ENCODE results near the gene PIGV. TPM values are rescaled to one million over a fixed set of nuclear protein-coding genes. Genes with fewer than 3 reads are reported as not detected.

The PIGV gene
- total RNA-seq = 10 to 100 TPM; 16.4 to 16.9 TPM

DNA sequence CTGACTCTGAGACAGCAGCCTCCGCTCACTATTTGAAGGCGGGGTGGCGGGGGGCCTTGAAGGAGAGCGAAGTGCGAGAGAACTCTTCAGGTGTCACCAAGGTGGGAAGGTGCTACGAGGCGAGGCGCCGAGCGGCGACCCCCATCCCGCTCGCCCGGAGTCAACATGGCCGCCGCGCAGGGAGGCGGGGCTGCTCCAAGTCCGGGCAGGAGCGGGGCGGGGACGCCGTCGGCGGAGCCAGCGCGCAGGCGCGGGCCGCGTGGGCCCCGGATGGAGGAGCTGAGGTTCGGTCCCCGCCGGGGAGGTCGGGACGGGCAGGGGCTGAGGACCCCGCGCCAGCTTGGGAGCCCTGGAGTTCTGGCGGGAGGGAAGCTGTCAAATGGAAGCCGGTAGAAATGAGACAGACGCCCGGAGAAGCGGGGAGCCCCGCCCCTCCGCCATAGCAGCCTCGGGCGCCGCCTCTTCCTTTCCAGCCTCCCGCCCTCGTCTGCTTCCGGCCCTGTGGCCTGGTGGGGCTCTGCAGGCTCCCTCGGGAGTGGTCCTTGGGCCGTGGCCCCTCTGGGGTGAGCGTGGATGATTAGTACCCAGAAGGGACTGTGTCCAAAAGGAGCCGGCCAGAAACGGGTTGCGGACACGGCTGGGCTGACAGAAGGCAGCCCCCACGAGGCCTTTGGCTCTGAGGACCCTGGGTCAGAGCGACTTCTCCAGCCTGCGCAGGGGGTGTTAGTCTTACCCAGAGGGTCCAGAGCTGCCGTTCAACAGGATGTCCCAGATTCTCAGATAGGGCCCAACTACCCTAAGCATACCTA lies at the start of gene PIGV:
PIGV (plus strand) TSS at position 245 of the 809 bp plus-strand sequence. CDS start 2,866 bp downstream, outside the sequence.
- H3K27me3 Mint-ChIP-seq = no peaks in the 10 kb centered on the region
- POLR2A ChIA-PET = interaction anchor here (0.6 to 1.4 kb wide), 7 partner anchors 43 to 173 kb away, joined by 3 to 11 read pairs (median 3); no protein-coding TSS in a partner anchor
- peak within 1 kb of the TSS; percentile 99 for H3K27ac Mint-ChIP-seq

DNA sequence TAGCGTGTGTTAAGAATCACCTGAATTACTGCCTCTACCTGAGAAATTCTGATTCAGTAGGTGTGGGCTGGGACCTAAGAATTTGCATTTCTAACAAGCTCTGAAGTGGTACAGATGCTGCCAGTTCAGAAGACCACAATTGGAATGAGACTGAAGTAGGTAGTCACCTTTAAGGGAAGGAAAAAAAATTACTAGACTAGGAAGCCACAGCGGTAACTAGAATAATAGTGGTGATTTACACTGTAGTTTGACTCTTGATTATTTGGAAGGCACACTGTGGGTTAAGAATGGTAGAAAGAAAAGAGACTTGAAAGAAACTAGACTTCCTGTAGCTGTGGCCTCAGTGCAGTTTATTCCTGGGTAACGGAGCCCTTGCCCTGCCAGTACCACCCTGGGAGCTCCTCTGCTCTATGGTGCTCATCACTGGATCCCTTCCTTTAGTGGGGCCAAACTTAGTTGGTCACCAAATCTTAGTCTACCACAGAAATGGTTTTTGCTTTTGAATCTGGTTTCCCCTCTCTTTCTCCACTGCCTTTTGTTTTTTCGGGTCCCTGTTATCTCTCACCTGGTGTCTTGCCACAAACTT lies 48.3 kb upstream of the PIGV start:
- Mint-ChIP-seq H3K36me3 (ENCODE audit: low read depth) (peaks cover 66% of the 10 kb centered on the region), H3K4me1 (peaks cover 79% of the 10 kb centered on the region), H3K9me3 (no peaks in the 10 kb centered on the region)

More for the DNA sequence above, at the start of gene PIGV:
- Mint-ChIP-seq H3K4me1 (peaks cover 69% of the 10 kb centered on the region), H3K36me3 (ENCODE audit: low read depth) (peaks cover 15% of the 10 kb centered on the region), H3K4me3 (peak within 1 kb of the TSS; percentile 86), H3K9me3 (no peaks in the 10 kb centered on the region)
- DNase-seq = peak; percentile 86
- CTCF ChIA-PET = interaction anchor here (0.6 to 4.5 kb wide), 27 partner anchors 9 to 702 kb away, joined by 3 to 39 read pairs (median 4); no protein-coding TSS in a partner anchor

DNA sequence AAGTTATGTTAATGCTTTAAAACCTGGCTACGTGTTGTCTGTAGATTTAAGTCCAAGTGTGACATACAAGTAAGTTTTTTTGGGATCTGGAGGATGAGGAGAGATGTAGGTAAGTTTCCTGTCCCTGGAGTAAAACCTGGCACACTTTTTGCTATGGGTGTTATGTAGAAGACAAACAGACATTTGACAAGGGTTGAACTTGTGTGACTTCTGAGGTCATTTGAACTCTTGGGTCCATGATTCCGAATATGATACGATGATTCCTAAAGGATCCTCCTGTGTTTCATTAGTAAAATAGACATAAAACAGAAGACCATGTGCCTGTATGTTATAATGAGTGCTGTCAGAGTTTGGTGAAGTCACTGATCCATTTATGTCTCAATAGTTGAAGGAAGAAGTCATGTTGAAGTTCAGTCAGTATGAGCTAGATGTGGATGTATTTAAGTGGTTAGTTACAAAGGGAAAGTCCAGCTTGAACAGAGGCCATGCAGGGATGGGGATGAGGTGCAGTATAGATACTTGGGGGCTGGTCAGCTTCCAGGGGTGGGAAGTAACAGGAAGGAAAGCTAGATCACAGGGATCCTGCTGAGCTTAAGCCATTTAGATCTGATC lies 47.6 kb upstream of the PIGV start:
- Mint-ChIP-seq H3K4me3 (no peak overlapping the region), H3K9me3 (no peaks in the 10 kb centered on the region), H3K27ac (peak overlapping the region; percentile 83), H3K4me1 (peaks cover 81% of the 10 kb centered on the region), H3K27me3 (no peaks in the 10 kb centered on the region), H3K36me3 (ENCODE audit: low read depth) (peaks cover 68% of the 10 kb centered on the region)
- DNase-seq = no peak
- POLR2A ChIA-PET = no interaction called here
- CTCF ChIA-PET = interaction anchor here (0.9 to 3.0 kb wide), 3 partner anchors 11 to 49 kb away, joined by 3 to 12 read pairs (median 3); no protein-coding TSS in a partner anchor

More for the DNA sequence above, 48.3 kb upstream of the PIGV start:
- peak; percentile 19 for DNase-seq
- peak overlapping the region; percentile 83 for H3K27ac Mint-ChIP-seq
- H3K4me3 Mint-ChIP-seq = peak overlapping the region; percentile 31
- ChIA-PET POLR2A (interaction anchor here (0.8 kb wide), 1 partner anchor 46 kb away, joined by 6 read pairs; no protein-coding TSS in a partner anchor), CTCF (interaction anchor here (0.9 to 3.0 kb wide), 2 partner anchors 11 to 34 kb away, joined by 3 to 12 read pairs; no protein-coding TSS in a partner anchor)
- H3K27me3 Mint-ChIP-seq = no peaks in the 10 kb centered on the region

DNA sequence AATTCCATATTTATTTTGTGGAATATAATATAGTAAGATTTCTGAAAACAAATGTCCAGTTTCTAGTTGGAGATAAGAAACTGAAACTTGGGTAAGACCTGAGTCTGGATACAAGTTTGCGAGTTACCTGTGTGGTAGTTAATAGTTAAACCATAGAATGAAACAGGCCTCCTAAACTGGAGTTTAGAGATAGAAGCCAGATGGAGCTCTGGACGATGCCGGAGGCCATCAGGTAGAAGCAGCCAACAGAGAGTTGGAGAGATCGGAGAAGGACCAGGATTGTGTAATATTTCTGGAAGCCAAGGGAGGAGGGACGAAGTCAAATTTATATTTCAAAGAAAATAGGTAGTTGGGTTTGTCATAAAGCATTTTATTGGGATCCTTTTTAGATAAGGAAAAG lies 46.8 kb upstream of the PIGV start:
- peaks cover 80% of the 10 kb centered on the region for H3K4me1 Mint-ChIP-seq
- peaks cover 68% of the 10 kb centered on the region for H3K36me3 Mint-ChIP-seq (ENCODE audit: low read depth)
- ChIA-PET CTCF (interaction anchor here (1.0 to 3.0 kb wide), 2 partner anchors 12 to 50 kb away, joined by 3 to 12 read pairs; no protein-coding TSS in a partner anchor), POLR2A (interaction anchor here (0.6 kb wide), 1 partner anchor 47 kb away, joined by 3 read pairs; the partner anchor contains the start of gene PIGV)
- H3K4me3 Mint-ChIP-seq = no peak overlapping the region
- H3K27ac Mint-ChIP-seq = no peak overlapping the region
- DNase-seq = no peak
- H3K27me3 Mint-ChIP-seq = no peaks in the 10 kb centered on the region
- no peaks in the 10 kb centered on the region for H3K9me3 Mint-ChIP-seq

DNA sequence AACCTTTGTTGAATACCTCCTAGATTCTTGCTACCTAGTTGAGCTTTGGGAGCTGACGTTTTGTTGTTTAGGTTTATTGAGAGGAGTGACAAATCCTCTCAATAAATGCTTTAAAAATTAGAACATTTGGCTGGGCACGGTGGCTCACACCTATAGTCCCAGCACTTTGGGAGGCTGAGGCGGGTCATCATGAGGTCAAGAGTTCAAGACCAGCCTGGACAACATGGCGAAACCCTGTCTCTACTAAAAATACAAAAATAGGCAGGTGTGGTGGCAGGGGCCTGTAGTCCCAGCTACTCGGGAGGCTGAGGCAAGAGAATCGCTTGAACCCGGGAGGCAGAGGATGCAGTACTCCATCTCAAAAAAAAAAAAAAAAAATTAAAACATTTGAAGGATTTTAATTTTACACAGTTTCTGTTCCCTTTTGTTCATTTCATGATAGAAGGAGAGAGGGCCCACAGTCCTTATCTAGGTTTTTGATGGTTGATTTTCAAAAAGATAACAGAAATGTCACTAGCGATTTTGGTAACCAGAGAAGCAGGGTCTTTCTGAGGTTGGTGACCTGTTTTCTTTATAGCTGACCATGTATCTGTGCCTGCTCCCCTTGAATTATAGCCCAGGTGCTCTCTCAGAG lies 44.2 kb upstream of the PIGV start:
- H3K27ac Mint-ChIP-seq = peak overlapping the region; percentile 92
- CTCF ChIA-PET = interaction anchor here (0.7 to 3.4 kb wide), 14 partner anchors 15 to 202 kb away, joined by 3 to 26 read pairs (median 4); partner anchors contain the start of gene PIGV
- no peaks in the 10 kb centered on the region for H3K9me3 Mint-ChIP-seq
- peak overlapping the region; percentile 65 for H3K4me3 Mint-ChIP-seq
- peaks cover 84% of the 10 kb centered on the region for H3K36me3 Mint-ChIP-seq (ENCODE audit: low read depth)
- peaks cover 89% of the 10 kb centered on the region for H3K4me1 Mint-ChIP-seq
- H3K27me3 Mint-ChIP-seq = no peaks in the 10 kb centered on the region
- POLR2A ChIA-PET = no interaction called here
- no peak for DNase-seq

DNA sequence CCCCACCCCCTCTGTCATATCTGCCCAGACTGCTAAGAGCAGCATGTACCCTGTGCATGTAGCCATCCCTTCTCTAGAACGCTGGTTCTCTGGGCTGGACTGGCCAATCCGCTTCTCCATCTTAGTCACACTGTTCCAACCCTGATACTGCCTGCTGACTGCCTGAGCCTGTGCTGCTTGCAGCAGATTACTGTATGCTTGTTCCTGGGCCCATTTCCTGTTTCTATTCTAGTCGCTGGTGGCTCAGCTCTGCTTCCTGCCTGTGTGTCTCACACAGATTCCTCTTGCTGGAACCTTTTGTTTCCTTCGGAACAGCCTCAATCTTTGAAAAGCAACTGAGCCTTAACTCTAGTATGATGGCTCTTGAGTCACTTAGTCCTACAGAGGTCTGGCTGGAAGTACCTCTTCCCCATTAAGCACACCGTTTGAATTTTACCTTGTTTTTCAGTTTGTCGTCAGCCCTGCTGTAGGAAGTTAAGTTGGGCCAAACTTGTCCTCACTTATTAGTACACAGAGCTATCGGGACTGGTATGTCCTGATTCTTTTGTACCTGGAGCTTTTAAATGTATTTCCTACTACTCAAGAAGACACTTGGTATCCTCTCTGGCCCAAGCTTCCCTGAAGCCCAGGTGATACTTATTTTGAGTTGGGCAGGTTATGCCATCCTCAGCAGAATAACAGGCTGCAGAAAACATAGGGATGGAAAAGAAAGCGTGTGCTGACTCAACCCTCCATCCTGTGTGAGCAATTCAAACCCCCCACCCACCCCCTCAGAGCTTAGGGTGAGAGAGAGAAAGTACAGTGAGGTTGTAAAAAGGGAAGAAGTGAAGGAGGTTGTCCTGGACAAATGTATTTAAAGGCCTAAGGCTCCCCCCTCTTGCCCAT lies 43.4 kb upstream of the PIGV start:
- POLR2A ChIA-PET = interaction anchor here (0.6 to 0.7 kb wide), 2 partner anchors 36 to 44 kb away, joined by 3 read pairs; no protein-coding TSS in a partner anchor
- Mint-ChIP-seq H3K4me3 (peak overlapping the region; percentile 65), H3K27me3 (no peaks in the 10 kb centered on the region), H3K9me3 (no peaks in the 10 kb centered on the region), H3K36me3 (ENCODE audit: low read depth) (peaks cover 85% of the 10 kb centered on the region), H3K27ac (peak overlapping the region; percentile 92), H3K4me1 (peaks cover 84% of the 10 kb centered on the region)
- CTCF ChIA-PET = interaction anchor here (0.6 to 3.4 kb wide), 15 partner anchors 9 to 202 kb away, joined by 3 to 26 read pairs (median 4); partner anchors contain the start of gene PIGV
- DNase-seq = peak; percentile 94

DNA sequence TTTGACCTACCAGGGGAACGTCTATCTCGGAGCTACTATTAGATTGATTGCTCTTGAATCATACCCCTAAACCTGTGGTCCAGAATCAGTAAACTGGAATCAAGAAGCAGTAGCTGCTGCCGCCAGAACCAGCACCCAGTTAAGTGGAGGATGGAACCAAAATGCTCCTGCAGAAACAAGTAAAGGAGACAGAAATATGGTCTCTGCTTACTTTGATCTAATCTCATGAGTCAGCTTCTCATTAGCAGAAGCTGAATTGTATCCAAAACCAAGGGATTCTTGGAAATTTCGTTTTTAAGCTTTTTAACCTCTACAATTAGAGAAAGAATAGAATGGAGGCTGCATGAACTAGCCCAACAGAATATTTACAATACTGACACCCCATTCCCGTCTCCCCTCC lies 42.6 kb upstream of the PIGV start:
- H3K4me1 Mint-ChIP-seq = peaks cover 83% of the 10 kb centered on the region
- peaks cover 83% of the 10 kb centered on the region for H3K36me3 Mint-ChIP-seq (ENCODE audit: low read depth)
- DNase-seq = no peak

DNA sequence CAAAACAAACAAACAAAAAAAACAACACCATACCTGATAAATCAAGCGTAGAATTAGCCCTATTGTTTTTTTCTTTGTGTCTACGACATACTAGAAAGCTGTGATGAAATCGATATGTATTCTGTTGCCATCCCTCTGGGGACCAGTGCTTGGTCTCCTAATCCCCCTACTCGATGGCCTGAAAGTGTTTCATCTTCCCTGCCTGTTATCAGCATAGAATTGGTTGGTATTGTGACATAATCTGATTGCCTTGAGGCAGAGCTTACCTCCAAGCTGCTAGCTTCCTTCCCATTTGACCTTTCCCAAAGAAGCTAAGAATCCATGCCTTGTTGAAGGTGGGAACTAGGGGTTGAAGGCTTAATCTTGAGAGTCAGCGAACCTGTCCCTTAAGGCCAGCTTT lies 40.7 kb upstream of the PIGV start:
- Mint-ChIP-seq H3K27me3 (no peaks in the 10 kb centered on the region), H3K27ac (no peak overlapping the region), H3K4me1 (peaks cover 78% of the 10 kb centered on the region), H3K4me3 (no peak overlapping the region), H3K9me3 (no peaks in the 10 kb centered on the region), H3K36me3 (ENCODE audit: low read depth) (peaks cover 76% of the 10 kb centered on the region)
- CTCF ChIA-PET = interaction anchor here (0.6 to 2.2 kb wide), 7 partner anchors 8 to 49 kb away, joined by 3 to 8 read pairs (median 4); no protein-coding TSS in a partner anchor
- no peak for DNase-seq
- POLR2A ChIA-PET = no interaction called here

More for the DNA sequence above, 42.6 kb upstream of the PIGV start:
- no peaks in the 10 kb centered on the region for H3K27me3 Mint-ChIP-seq
- H3K27ac Mint-ChIP-seq = peak overlapping the region; percentile 92
- POLR2A ChIA-PET = interaction anchor here (0.6 kb wide), 1 partner anchor 37 kb away, joined by 3 read pairs; no protein-coding TSS in a partner anchor
- no peak overlapping the region for H3K4me3 Mint-ChIP-seq
- CTCF ChIA-PET = interaction anchor here (0.6 to 3.4 kb wide), 9 partner anchors 9 to 143 kb away, joined by 3 to 26 read pairs (median 4); partner anchors contain the start of gene PIGV
- no peaks in the 10 kb centered on the region for H3K9me3 Mint-ChIP-seq

DNA sequence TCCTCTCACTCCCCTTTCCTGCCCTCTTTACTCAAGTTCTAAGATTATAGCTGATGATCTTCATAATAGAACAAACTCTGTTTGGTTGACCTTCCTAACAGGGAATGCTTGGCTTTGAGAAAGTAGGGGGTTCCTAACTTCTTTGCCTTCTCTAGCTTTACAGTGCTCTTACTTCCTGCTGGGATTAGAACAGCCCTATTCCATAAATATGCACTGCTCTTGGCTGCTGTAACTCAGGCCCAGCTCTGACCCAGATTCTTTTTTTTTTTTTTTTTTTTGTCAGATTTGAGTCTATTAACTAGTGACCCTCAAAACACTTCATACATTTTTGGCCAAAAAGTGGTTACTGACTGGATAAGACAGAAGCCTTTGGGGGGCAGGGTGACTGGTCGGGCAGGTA lies 39.4 kb upstream of the PIGV start:
- Mint-ChIP-seq H3K4me3 (no peak overlapping the region), H3K4me1 (peaks cover 74% of the 10 kb centered on the region), H3K27ac (no peak overlapping the region), H3K36me3 (ENCODE audit: low read depth) (peaks cover 73% of the 10 kb centered on the region), H3K9me3 (no peaks in the 10 kb centered on the region), H3K27me3 (no peaks in the 10 kb centered on the region)
- no peak for DNase-seq
- ChIA-PET CTCF (interaction anchor here (2.2 kb wide), 1 partner anchor 20 kb away, joined by 8 read pairs; no protein-coding TSS in a partner anchor), POLR2A (no interaction called here)

DNA sequence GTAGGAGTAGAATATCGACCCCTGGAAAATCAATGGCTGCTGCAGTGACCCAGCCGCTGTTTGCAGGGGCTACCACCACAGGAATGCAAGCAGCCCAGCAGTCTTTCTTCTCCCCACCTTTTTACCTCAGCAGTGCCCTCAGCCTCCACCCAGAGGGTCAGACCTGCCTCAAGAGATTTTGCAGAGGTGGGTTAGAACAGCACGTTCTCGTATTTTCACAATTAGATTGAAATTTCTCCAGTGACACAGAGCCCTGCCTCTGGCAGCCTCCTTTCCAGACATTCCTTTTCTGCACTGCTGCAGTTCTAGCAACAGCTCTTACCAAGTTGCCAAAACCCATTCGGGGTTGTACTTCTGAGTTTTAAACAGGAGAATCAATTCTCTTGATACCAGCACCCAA lies 38.3 kb upstream of the PIGV start:
- ChIA-PET CTCF (no interaction called here), POLR2A (no interaction called here)
- peaks cover 75% of the 10 kb centered on the region for H3K36me3 Mint-ChIP-seq (ENCODE audit: low read depth)

DNA sequence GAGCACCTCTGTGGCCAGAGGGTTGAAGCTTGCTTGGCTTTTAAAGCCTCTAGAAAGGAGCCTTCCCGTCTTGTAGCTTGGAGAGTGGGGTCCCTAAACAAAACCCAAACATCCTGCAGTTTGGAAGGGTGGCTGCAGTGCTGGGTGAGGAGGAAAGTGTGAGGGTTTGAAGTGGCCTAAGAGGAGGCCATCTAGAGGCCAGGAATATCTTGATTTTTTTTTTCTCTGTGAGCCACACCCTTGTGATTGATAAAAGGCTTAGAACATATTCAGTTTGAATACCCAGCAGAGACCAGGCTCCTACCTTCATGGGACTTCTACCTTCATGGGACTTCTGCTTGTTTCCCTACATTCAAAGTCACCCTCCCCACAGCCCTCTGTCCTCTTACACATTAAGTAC lies 37.3 kb upstream of the PIGV start:
- H3K36me3 Mint-ChIP-seq (ENCODE audit: low read depth) = peaks cover 69% of the 10 kb centered on the region
- CTCF ChIA-PET = interaction anchor here (1.0 kb wide), 1 partner anchor 224 kb away, joined by 3 read pairs; no protein-coding TSS in a partner anchor

More for the DNA sequence above, 38.3 kb upstream of the PIGV start:
- peaks cover 66% of the 10 kb centered on the region for H3K4me1 Mint-ChIP-seq
- H3K9me3 Mint-ChIP-seq = no peaks in the 10 kb centered on the region
- no peak overlapping the region for H3K4me3 Mint-ChIP-seq
- no peak overlapping the region for H3K27ac Mint-ChIP-seq
- no peaks in the 10 kb centered on the region for H3K27me3 Mint-ChIP-seq
- DNase-seq = no peak

More for the DNA sequence above, 37.3 kb upstream of the PIGV start:
- Mint-ChIP-seq H3K27me3 (no peaks in the 10 kb centered on the region), H3K9me3 (no peaks in the 10 kb centered on the region), H3K4me3 (no peak overlapping the region), H3K27ac (no peak overlapping the region), H3K4me1 (peaks cover 60% of the 10 kb centered on the region)
- POLR2A ChIA-PET = no interaction called here
- DNase-seq = no peak
